ENCODE results near the gene GDF9. TPM values are rescaled to one million over a fixed set of nuclear protein-coding genes. Genes with fewer than 3 reads are reported as not detected.

GDF9 gene
- total RNA-seq, 2 experiments from 2014 or later = 0.66 to 2.2 TPM

- POLR2A ChIA-PET = interaction anchor here (1.3 kb wide), 1 partner anchor 10 kb away, joined by 3 read pairs; no protein-coding TSS in a partner anchor
- H3K9me2 ChIP-seq (ENCODE audit: insufficient read depth, low read length) = no peaks in the 10 kb centered on the region
- DNase-seq (ENCODE audit: low spot score) = no peak
- H3K79me2 ChIP-seq (ENCODE audit: insufficient read depth, low read depth, low read length) = no peaks in the 10 kb centered on the region
- no peaks in the 10 kb centered on the region for H3K4me1 ChIP-seq (ENCODE audit: insufficient read depth, low read length, poor library complexity, severe bottlenecking)
- H3K36me3 ChIP-seq (ENCODE audit: insufficient read depth, low read length) = peaks cover 81% of the 10 kb centered on the region
- no peak within 1 kb of the TSS for H3K4me2 ChIP-seq (ENCODE audit: low read length)
- CTCF ChIA-PET (ENCODE audit: unreplicated experiment) = no interaction called here
- H3K4me3 ChIP-seq (ENCODE audit: low read depth, low read length, poor library complexity, severe bottlenecking) = no peak within 1 kb of the TSS
- no peaks in the 10 kb centered on the region for H3K9me3 ChIP-seq (ENCODE audit: low read length)
- H3K27ac ChIP-seq (ENCODE audit: low read depth, low read length, poor library complexity, severe bottlenecking) = no peak within 1 kb of the TSS
- H4K20me1 ChIP-seq (ENCODE audit: insufficient read depth, low read length) = no peaks in the 10 kb centered on the region
- BruUV-seq (replicated peaks) = no TSS peak
- intact Hi-C loops (cut with micrococcal nuclease; ENCODE audit: unreplicated experiment) = no loop called here
- TF ChIP-seq CTCF (conservative IDR thresholded peaks at IDR 0.05; ENCODE audit: low read length) (no peak), EZH2phosphoT487 (IDR thresholded peaks at IDR 0.05; ENCODE audit: borderline replicate concordance, low read depth, low read length) (no peak)
- H2AFZ ChIP-seq (ENCODE audit: low read length) = no peak within 1 kb of the TSS
Measured at GRCh38 chr5:132873119-132873929, 7.1 kb upstream of the GDF9 start, which contains the start of gene LEAP2. LEAP2 (plus strand) TSS chr5:132873668; CDS start chr5:132873695, 27 bp downstream.

- no peaks in the 10 kb centered on the region for H3K9me3 ChIP-seq (ENCODE audit: low read length)
- no peaks in the 10 kb centered on the region for H3K9me2 ChIP-seq (ENCODE audit: insufficient read depth, low read length)
- TF ChIP-seq EZH2phosphoT487 (IDR thresholded peaks at IDR 0.05; ENCODE audit: borderline replicate concordance, low read depth, low read length) (no peak), CTCF (conservative IDR thresholded peaks at IDR 0.05; ENCODE audit: low read length) (no peak)
- no peak for DNase-seq (ENCODE audit: low spot score)
- no peaks in the 10 kb centered on the region for H4K20me1 ChIP-seq (ENCODE audit: insufficient read depth, low read length)
- peaks cover 1% of the 10 kb centered on the region; the same call in 1 of the 2 replicates for H3K79me2 ChIP-seq (ENCODE audit: insufficient read depth, low read depth, low read length)
- no peak overlapping the region for H2AFZ ChIP-seq (ENCODE audit: low read length)
- CTCF ChIA-PET (ENCODE audit: unreplicated experiment) = no interaction called here
- peaks cover 5% of the 10 kb centered on the region for H3K4me1 ChIP-seq (ENCODE audit: insufficient read depth, low read length, poor library complexity, severe bottlenecking)
- no peak overlapping the region for H3K4me3 ChIP-seq (ENCODE audit: low read depth, low read length, poor library complexity, severe bottlenecking)
- POLR2A ChIA-PET = interaction anchor here (1.0 to 1.3 kb wide), 2 partner anchors 9 to 23 kb away, joined by 3 read pairs; no protein-coding TSS in a partner anchor
- intact Hi-C loops (cut with micrococcal nuclease; ENCODE audit: unreplicated experiment) = no loop called here
- BruUV-seq (replicated peaks) = no TSS peak
- H3K36me3 ChIP-seq (ENCODE audit: insufficient read depth, low read length) = peaks cover 81% of the 10 kb centered on the region
- H3K27ac ChIP-seq (ENCODE audit: low read depth, low read length, poor library complexity, severe bottlenecking) = no peak overlapping the region
- no peak overlapping the region for H3K4me2 ChIP-seq (ENCODE audit: low read length)
Measured at GRCh38 chr5:132872788-132873118, 6.5 kb upstream of the GDF9 start.

Measured in OCI-LY7 (cell line).